GM19193 (cell line): ENCODE measurements around the gene PRR20A.
"Not testable (repeated sequence)": the region's sequence is repeated elsewhere in the genome, so short reads cannot be mapped to it uniquely, and the experiment has no call there.

Experiments
- POLR2A ChIP-seq: IDR thresholded peaks from 4 replicates; pipeline ENCODE4 v1.6.1; 2011; ENCODE audit not compliant: insufficient read depth, insufficient read length; ENCODE audit errors: extremely low read depth

The PRR20A gene

GRCh38 chr13:57140235-57140968 is at the start of gene PRR20A:
PRR20A (plus strand) TSS chr13:57140918; CDS start chr13:57141305, 387 bp downstream.
- TF ChIP-seq POLR2A = not testable (repeated sequence)

- no peak for TF ChIP-seq POLR2A
These were observed 25.8 kb upstream of the PRR20A start for GRCh38 chr13:57114945-57115344.

GRCh38 chr13:57123681-57124080 is 17.0 kb upstream of the PRR20A start:
- TF ChIP-seq POLR2A = no peak

- TF ChIP-seq POLR2A = no peak
These were observed 11.8 kb upstream of the PRR20A start for GRCh38 chr13:57128909-57129308.

- TF ChIP-seq POLR2A = no peak
These were observed 4.6 kb upstream of the PRR20A start for GRCh38 chr13:57136093-57136492.

- TF ChIP-seq POLR2A = no peak
These were observed 3.1 kb upstream of the PRR20A start for GRCh38 chr13:57137585-57137984.

- TF ChIP-seq POLR2A = no peak
These were observed 1.7 kb upstream of the PRR20A start for GRCh38 chr13:57138988-57139387.

- not testable (repeated sequence) for TF ChIP-seq POLR2A
These were observed 6.5 kb downstream of the PRR20A start, which contains the start of gene PRR20B for GRCh38 chr13:57147188-57147587. PRR20B (plus strand) TSS chr13:57147488; CDS start chr13:57147875, 387 bp downstream.

GRCh38 chr13:57153761-57154160 is 13.0 kb downstream of the PRR20A start, which contains the start of gene PRR20C:
PRR20C (plus strand) TSS chr13:57154061; CDS start chr13:57154448, 387 bp downstream.
- TF ChIP-seq POLR2A = not testable (repeated sequence)

- TF ChIP-seq POLR2A = not testable (repeated sequence)
These were observed 19.6 kb downstream of the PRR20A start, which contains the start of gene PRR20D for GRCh38 chr13:57160332-57160731. PRR20D (plus strand) TSS chr13:57160632; CDS start chr13:57161019, 387 bp downstream.

GRCh38 chr13:57166897-57167296 is 26.2 kb downstream of the PRR20A start, which contains the start of gene PRR20E:
PRR20E (plus strand) TSS chr13:57167197; CDS start chr13:57167584, 387 bp downstream.
- TF ChIP-seq POLR2A = not testable (repeated sequence)

GRCh38 chr13:57191667-57192066 is 50.9 kb downstream of the PRR20A start:
- TF ChIP-seq POLR2A = no peak
